ENCODE results near the gene FBXO28.
"Not testable (repeated sequence)": the region's sequence is repeated elsewhere in the genome, so short reads cannot be mapped to it uniquely, and the experiment has no call there.

The FBXO28 gene

DNA sequence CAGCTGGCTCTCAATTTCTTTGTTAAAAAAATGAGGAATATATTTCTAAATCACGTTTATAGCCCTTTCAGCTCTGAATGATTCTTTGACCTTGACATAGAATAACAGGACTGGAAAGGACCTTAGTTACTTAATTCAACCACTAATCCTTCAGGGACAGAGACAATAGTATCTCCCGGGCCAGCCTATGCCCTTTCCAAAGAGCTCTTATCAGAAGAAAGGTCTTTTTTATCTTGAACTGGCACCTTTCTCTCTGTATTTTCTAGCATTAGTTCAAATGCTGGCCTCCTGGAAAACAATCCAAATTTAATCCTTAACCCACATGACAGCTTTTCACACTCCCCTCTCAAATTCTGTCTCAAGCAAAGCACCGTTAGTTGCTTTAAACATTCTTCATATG lies 44.8 kb upstream of the FBXO28 start:
- no peak for DNase-seq (ENCODE audit: low read depth, low spot score)
- in situ Hi-C loops (cut with HindIII; ENCODE audit: low sequenced_read_pairs) = no loop called here
- TF ChIP-seq, protein P1, sequence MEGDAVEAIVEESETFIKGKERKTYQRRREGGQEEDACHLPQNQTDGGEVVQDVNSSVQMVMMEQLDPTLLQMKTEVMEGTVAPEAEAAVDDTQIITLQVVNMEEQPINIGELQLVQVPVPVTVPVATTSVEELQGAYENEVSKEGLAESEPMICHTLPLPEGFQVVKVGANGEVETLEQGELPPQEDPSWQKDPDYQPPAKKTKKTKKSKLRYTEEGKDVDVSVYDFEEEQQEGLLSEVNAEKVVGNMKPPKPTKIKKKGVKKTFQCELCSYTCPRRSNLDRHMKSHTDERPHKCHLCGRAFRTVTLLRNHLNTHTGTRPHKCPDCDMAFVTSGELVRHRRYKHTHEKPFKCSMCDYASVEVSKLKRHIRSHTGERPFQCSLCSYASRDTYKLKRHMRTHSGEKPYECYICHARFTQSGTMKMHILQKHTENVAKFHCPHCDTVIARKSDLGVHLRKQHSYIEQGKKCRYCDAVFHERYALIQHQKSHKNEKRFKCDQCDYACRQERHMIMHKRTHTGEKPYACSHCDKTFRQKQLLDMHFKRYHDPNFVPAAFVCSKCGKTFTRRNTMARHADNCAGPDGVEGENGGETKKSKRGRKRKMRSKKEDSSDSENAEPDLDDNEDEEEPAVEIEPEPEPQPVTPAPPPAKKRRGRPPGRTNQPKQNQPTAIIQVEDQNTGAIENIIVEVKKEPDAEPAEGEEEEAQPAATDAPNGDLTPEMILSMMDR (IDR thresholded peaks at IDR 0.05; ENCODE audit: low read depth, low read length) = no peak
- H3K4me3 ChIP-seq (ENCODE audit: low read depth, low read length) = no peak overlapping the region

DNA sequence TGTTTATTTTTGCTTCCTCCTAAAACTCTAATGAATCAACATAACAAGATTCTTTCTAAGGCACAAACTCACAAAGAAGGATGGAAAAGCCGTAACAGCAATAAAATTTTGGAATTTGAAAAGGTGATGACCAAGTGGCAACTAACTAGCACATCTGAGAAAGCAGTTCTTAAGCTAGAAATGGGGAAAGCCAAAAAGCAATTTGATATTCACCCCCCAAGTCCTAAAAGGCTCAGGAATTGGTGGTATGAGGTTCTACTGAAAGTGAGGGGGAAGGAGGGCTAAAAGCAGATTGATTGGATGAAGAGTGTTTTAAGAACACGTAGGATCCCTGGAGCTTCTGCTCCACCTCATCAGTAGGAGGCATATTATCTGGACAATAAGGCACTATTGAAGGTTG lies 43.4 kb upstream of the FBXO28 start:
- no peak for DNase-seq (ENCODE audit: low read depth, low spot score)
- no peak overlapping the region for H3K4me3 ChIP-seq (ENCODE audit: low read depth, low read length)
- TF ChIP-seq, protein P1 (IDR thresholded peaks at IDR 0.05; ENCODE audit: low read depth, low read length) = no peak
- in situ Hi-C loops (cut with HindIII; ENCODE audit: low sequenced_read_pairs) = no loop called here

DNA sequence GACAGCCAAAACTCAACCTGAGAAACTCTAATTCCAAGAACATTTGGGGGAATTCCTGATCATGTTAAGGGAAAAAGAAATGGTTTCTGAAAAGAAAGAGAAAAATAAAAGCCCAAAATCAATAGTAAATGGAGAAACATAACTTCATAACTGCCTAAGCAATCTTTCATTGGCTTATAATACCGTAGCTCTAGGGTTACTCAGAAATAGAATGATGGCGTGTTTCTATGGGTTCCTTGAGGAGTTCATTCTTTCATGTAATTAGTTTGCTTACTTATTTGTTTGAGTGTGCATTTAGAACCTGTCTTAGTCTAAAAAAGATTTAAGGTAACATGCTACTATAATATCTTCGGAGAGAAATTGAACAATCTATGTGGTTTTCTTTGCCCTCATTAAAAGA lies 37.5 kb upstream of the FBXO28 start:
- TF ChIP-seq, protein P1 (IDR thresholded peaks at IDR 0.05; ENCODE audit: low read depth, low read length) = no peak
- no peak for DNase-seq (ENCODE audit: low read depth, low spot score)
- in situ Hi-C loops (cut with HindIII; ENCODE audit: low sequenced_read_pairs) = no loop called here
- H3K4me3 ChIP-seq (ENCODE audit: low read depth, low read length) = no peak overlapping the region

DNA sequence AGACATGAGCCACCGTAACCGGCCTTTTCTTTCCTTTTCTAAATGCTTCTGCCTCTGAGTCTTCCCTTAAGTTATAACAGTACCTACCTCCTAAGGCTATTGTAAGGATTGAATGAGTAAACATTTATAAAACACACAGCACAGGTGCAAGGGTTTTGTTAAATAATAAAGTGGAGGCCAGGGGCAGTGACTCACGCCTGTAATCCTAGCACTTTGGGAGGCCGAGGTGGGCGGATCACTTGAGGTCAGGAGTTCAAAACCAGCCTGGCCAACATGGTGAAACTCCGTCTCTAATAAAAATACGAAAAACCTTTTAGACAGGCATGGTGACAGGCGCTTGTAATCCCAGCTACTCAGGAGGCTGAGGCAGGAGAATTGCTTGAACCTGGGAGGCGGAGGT lies 34.3 kb upstream of the FBXO28 start:
- in situ Hi-C loops (cut with HindIII; ENCODE audit: low sequenced_read_pairs); H3K4me3 ChIP-seq (ENCODE audit: low read depth, low read length); DNase-seq (ENCODE audit: low read depth, low spot score): not testable (repeated sequence)

DNA sequence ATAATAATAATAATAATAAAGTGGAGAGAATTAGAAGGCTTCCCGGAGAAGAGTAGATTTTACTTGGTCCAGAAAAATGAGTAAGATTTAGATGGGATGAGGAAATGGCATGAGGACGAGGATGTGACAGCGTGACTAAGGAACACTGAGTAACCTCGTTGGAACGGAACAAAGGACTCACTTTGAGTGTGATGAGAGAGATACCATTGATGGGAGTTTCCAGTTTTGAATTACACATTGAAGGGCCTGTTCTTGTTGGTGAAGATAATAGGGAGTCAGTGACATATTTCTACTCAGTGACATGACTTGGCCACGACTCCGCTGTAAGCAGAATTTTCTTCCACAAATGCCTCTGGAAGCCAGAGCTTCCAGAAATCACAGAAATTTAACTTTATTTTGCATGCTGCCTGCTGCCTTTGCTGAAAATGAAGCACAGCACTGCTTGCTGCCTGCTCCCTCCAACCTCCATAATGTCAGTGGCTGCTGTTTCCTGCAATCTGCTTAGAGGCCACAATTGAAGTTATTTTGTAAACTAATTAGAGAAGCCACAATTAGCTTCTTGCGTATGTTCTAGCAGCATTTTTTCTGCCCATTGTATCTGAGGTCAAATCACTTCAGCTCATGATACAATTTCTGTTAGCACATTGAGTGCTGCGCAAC lies 33.7 kb upstream of the FBXO28 start:
- in situ Hi-C loops (cut with HindIII; ENCODE audit: low sequenced_read_pairs) = no loop called here
- TF ChIP-seq, protein P1 (IDR thresholded peaks at IDR 0.05; ENCODE audit: low read depth, low read length) = no peak
- H3K4me3 ChIP-seq (ENCODE audit: low read depth, low read length) = no peak overlapping the region
- DNase-seq (ENCODE audit: low read depth, low spot score) = no peak

DNA sequence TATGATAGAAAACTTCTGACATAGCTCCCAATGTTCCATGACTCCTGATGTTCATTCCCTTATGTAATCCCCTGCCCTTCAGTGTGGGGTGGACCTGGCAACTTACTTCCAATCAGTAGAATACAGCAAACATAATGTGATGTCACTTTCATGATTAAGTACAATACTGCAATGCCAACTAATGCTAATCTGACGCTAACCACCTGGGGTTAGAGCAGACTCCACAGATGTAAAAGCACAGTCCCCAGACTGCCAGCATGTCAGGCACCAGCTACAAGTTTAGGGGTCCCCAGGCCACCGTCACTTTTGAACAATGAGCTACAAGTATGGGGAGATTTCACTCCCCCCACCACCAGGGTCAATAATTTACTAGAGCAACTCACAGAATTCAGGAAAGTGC lies 32.3 kb upstream of the FBXO28 start:
- H3K4me3 ChIP-seq (ENCODE audit: low read depth, low read length) = no peak overlapping the region
- DNase-seq (ENCODE audit: low read depth, low spot score) = no peak
- in situ Hi-C loops (cut with HindIII; ENCODE audit: low sequenced_read_pairs) = no loop called here
- TF ChIP-seq, protein P1 (IDR thresholded peaks at IDR 0.05; ENCODE audit: low read depth, low read length) = no peak

DNA sequence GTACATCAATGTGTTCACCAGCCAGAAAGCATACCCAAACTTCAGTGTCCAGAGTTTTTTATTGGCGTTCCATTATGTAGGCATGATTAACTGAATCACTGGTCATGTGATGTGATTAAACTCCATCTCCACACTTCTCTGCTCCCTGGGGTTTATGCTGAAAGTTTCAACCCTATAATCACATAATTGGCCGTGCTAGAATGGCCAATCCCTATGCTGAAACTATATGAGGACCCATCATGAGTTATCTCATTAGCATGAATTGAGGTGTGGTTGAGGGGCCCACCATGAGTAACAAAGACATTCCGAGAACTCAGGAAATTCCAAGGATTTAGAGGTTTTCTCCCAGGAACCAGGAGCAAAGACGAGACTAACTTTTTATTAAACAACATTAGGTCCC lies 31.8 kb upstream of the FBXO28 start:
- DNase-seq (ENCODE audit: low read depth, low spot score) = no peak
- TF ChIP-seq, protein P1 (IDR thresholded peaks at IDR 0.05; ENCODE audit: low read depth, low read length) = no peak
- H3K4me3 ChIP-seq (ENCODE audit: low read depth, low read length) = no peak overlapping the region
- in situ Hi-C loops (cut with HindIII; ENCODE audit: low sequenced_read_pairs) = no loop called here
